NCI-H460 (cell line): ENCODE measurements around the gene PDIA4. TPM values are rescaled to one million over a fixed set of nuclear protein-coding genes. Genes with fewer than 3 reads are reported as not detected.
"Not testable (repeated sequence)": the region's sequence is repeated elsewhere in the genome, so short reads cannot be mapped to it uniquely, and the experiment has no call there.

Experiments used
- DNase-seq: peaks from one replicate; pipeline ENCODE4 v3.0.0-alpha.2; 2016; ENCODE audit warnings: low read depth; ENCODE audit errors: extremely low read depth
- total RNA-seq: library from RNA; depleted of rRNA; stranded (reverse); fragments of >200 nt; shearing (Covaris generic); gene quantifications from 2 replicates; pipeline ENCODE4 v1.2.3, GENCODE V29; 2014

The PDIA4 gene
- total RNA-seq, 1 experiment from 2014 or later, result 264 TPM

DNA sequence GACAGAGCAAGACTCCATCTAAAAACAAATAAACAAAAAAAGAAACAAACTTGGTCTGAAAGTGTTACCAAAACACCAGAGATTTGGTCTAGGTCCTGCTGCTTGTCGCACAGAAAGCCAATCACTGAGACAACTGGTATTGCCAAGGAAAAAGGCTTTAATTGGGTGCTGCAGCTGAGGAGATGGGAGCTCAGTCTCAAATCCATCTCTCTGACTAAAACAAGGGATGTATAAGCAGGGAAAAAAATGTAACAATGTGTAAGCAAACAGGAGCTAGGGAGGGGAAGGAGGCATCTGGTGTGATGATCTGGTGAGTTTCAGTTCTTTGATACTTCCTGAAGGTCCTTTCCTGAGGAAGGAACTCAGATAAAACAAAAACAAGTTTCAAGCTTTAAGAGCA, 8.4 kb upstream of the PDIA4 start:
- DNase-seq, result no peak

DNA sequence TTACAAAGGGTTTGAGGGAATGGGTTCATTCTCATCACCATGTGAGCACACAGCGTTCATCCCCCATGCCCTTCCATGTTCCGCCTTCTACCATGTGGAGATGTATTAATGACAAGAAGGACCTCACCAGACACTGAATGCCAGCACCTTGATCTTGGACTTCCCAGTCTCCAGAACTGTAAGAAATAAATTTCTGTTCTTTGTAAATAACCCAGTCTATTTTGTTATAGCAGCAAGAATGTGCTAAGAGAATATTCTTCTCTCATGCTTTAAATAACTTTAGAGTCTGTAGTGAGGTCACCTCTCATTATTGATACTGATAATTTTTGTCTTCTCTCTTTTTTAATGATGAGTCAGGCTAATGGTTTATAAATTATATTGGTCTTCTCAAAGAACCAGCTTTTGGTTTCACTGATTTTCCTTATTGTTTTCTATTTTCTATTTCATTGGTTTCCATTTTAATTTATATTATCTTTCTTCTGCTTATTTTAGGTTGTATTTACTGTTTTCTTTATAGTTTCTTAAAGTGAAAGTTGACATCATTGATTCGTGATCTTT, 3.1 kb upstream of the PDIA4 start:
- DNase-seq, result no peak

DNA sequence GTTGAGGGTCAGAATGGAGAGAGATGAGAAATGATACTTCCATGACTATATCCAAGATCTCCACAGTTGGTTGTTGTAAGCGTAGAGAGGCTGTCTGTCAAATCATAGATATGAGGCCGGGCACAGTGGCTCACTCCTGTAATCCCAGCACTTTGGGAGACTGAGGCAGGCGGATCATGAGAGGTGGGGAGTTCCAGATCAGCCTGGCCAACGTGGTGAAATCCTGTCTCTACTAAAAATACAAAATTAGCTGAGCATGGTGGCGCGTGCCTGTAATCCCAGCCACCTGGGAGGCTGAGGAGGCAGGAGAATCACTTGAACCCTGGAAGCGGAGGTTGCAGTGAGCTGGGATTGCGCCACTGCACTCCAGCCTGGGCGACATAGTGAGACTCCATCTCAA, 2.1 kb upstream of the PDIA4 start:
- not testable (repeated sequence) for DNase-seq

DNA sequence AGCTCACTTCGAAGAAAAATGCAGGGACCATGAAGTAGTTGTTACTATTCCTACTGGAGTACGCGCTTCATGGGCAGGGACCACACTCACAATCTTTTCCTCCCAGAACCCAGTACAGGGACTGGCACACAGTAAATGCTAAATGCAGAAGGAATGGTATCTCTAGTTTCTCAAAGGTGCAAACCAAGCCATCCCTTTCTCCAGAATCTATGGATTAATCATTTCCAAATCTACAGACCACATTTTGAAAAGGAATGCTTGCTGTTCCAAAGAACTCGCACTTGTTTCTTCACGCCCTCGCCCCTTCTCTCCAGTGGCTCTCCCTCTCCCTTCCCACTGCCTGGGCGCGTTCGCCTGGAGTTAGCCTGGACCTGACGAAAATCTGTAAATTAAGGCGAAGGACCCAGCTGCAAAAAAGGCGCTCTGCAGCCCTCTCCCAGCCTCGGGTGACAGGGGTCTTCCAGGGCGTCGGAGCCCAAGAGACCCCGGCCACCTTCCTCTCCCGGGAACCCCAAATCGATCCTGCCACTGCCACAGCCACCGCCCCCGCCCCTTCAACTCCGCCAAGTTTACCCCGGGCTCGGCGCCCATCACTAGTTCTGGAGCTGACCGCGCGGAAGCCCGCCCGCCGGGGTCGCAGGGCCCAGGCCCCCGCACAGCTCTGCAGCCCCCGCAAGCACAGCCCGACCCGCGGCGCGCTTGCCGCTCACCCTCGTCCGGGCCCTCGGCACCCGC, 527 bp downstream of the PDIA4 start:
- no peak for DNase-seq

DNA sequence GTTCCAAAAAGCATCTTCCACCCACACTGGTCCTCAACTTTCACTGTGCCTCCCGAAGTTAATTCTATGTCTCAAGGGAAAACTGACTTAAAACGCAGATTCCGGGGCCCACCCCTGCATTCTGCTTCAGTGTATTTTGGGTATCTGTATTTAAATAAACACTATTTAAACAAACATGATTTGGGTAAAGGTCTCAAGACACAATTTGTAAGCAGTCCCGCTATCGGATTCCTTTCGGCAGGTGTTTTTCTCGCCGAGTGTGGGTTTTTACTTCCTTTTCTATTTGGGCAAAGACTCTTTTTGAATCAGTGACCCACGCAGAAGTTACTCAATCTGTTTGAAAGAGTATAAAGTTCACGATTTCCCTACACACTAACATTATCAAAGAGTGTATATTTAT, 1.2 kb downstream of the PDIA4 start:
- DNase-seq, result no peak

DNA sequence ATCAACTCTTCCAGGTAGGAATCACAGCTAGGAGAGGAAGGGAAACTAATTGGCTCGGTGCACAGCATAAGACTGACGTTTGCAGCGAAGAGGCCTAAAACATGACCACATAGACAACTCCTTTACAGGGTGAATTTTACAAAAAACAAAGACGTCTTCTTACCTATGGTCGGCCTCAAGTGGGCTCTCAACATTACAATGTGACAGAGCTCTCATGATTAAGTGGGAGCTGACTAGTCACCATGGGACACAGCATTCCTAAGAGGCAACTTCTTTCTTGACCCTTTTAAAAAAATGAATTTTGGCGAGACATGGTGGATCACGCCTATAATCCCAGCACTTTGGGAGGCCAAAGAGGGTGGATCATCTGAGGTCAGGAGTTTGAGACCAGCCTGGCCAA, 4.6 kb downstream of the PDIA4 start:
- no peak for DNase-seq

DNA sequence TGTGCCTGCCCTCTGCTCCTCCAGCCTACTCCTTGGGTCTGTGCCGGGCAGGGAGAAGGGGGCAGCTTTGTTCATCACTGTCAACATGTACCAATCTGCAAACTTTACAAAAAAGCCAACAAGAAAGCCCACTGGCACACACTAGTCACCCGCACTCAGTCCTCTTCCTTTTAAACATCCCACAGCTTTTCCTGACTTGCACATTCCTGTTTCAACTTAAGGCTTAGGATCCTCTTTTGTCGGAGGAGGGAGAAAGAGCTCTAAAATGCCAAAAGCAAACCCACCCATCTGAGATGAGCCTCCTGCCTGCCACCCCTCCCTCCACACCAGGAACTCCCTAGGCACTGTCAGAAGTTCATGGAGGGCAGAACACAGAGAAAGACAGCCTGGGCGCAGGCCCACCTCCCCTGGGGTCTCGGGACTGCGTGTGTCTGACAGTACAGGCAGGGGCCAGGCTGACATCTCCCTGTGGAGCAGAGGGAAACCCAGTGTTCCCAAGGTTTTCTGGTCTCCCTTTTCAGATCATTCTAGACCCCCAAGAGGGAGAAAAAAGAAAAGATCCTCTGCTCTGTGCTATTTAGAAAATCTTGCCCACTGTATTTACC, 5.4 kb downstream of the PDIA4 start:
- no peak for DNase-seq

DNA sequence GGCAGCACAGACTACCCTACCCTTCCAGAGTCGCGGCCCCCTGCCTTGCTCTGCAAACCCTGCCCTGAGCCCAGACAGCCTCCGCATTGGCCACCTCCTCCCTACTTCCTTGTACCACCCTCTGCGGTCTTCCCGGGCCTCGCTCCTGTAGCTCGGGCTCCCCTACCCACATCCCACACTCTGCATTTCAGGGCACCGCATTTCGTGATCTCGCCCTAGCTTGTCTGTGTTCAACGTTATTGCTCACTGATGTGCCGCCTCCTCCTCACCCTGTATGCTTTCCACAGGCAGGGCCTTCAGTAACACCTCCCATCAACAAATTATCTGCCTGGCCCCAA, 6.6 kb downstream of the PDIA4 start:
- no peak for DNase-seq

DNA sequence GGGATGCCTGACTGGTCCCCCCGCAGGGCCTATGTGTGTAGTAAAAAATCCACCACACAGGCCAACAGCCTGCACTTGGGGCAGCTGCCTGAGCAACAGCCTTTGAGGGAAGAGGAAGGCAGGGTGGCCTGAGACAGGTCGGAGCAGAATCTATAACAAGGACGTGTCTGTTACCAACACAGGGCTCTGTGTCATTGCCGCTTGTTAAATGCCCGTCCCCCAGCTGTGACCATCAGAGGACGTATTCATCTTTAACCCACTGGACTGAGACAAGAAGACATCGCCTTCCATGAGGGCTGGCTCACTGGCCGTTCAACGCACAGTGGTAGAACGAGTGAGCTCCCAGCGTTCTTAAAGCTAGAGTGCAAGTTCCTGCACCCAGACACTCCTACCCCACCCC, 7.8 kb downstream of the PDIA4 start:
- DNase-seq, result no peak

DNA sequence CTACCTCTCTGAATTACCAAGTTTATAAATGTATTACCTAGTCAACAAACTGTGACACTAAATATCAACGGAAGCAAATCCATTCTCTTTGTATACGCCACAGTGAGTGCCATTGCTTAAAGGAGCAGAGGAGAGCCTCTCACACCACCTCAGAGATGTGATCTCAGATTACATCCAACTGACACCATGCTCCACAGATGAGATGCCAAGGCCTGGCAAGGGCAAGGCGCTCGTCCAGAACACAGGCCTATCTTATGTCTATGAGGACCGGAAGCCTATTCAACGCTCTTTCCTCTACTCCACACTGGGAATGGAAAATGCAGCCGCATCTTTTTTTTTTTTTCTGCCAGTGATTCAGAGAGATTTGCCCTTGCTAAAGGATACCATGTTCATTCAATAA, 11.4 kb downstream of the PDIA4 start:
- DNase-seq, result no peak

DNA sequence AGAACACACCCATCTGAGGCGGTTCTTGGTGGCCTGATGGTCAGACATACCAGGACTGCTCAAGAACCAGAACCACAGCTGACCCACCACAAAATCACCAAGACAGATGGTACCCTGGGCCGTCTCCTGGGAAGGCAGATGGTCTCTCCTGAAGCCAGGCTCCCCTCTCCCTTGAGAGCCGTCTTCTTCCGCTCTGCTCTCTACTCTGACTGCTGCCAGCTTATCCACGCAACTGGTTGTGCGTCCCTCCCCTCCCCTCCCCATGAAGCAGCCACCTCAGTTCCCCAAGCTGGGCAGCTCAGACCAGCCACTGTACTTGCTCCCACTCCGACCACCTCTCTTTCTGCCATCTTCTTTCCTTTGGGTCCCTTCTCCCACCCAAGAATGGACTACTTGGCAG, 14.0 kb downstream of the PDIA4 start:
- DNase-seq, result no peak

DNA sequence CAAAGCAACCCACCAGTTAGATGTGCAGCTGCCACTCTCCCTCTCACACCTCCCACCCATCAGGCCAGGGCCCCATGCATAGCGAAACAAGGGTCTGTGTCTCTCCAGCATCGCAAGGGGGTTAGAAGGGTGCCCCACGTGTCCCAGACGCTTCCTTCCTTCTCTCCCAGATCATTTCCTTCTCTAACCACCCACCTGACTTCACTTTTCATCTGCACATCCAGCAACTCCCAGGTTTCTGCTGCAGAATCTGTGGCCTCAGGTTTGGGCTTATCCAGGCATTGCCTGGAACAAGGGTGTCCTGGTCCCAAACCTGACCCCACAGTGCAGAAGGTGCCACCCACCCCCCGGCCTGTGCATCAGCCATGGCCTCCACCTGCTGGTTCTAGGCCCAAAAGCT, 14.4 kb downstream of the PDIA4 start:
- no peak for DNase-seq

DNA sequence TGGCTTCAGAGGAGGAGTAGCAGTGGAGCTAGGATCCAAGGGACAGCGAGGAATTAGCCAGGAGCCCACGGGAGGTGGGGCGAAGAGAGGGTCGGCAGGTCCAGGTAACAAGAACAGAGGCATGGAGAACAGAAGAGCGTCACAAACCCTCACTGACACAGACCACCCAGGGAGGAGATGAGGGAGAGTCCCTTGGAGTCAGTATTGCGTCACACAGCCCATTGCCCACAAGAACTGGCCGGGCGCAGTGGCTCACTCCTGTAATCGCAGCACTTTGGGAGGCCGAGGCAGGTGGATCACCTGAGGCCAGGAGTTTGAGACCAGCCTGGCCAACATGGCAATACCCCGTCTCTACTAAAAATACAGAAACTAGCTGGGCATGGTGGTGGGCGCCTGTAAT, 15.6 kb downstream of the PDIA4 start:
- DNase-seq, result not testable (repeated sequence)

DNA sequence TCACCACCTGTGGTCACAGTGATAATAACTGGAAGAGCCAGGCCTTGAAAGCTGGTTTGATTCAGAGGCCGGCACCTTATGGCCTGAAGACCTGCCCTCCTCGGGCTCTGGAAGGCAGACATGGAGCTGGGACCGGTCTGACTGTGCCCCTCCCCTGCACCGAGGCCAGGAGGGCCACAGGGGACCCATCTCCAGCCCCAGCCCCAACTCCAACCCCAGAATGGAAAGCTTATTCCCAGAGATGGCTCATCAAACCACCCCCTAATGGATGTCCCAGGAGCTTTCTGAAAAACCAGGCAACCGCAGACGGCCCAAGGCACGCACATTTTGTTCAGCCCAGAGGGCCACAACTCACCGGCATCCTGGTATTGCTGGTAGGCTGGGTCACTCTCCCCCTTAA, 16.8 kb downstream of the PDIA4 start:
- DNase-seq, result no peak

DNA sequence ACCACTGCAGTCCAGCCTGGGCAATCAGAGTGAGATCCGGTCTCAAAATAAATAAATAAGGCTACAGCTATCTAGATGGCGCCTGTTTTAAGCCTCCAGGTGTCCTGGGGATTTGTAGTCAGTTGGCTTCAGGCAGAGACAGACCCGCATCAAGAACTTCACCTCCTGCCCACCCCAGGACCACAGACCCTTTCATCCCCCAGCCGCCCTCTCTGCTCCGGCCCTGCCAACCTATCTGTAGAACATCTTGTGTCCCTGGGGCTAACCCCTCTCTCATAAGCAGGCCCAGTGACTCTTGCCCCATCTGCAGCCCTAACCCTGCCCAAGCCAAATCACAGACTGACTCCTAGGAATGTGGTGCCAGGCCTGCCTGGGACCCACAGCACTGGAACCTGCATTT, 17.9 kb downstream of the PDIA4 start:
- no peak for DNase-seq

DNA sequence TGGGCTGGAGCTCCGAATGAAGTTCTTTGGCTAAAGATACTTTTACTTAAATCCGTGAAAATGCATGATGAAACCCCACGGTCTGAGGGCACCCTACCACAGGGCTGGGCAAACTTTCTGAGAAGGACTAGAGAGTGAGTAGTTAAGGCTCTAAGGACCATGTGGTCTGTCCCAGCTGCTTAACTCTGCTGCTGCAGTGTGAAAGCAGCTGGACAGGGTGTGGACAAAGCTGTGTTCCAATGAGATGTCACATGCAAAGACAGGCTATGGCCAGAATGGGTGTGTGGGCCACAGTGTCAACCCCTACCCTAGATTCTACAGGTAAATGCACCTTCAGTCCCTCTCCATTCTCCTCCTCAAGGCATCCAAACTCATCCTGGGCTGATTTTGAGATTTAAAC, 18.8 kb downstream of the PDIA4 start:
- no peak for DNase-seq

DNA sequence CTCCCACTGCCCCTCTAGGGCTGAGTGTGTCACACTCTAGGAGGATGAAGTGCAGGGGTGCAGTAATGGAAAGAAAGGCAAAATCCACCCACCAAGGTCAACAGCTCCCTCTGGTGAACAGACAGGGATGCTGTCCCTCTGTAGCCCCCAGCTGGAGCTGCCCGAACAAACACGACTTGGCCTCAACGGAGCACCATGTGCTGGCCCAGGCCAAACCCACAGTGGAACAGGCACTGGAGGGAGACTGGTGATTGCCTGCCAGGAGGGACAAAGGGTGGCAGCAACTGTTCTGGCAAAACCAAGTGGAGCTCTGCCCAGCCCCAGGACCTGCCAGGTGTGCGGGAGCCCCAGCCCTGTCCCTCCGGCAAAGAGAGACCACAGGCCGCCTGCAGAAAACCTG, 20.7 kb downstream of the PDIA4 start:
- no peak for DNase-seq

DNA sequence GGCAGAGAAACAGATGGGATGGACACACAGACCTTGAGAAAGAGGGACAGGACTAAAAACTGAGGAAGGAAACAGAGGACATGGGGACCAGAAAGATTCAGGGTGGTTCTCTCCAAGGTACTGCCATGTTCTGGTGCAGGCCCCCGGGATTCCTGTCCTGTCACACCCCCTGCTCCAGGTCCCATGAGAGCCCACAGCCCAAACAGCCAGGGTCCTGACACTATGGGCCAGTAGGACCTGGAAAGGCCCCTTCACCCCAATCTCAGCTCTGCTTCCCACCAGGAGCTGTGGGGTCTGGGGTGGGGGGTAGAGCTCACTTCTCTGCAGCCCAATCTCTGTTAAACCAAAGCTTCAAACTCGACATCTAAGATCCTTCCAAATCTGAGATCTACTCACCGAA, 21.2 kb downstream of the PDIA4 start:
- DNase-seq, result no peak

DNA sequence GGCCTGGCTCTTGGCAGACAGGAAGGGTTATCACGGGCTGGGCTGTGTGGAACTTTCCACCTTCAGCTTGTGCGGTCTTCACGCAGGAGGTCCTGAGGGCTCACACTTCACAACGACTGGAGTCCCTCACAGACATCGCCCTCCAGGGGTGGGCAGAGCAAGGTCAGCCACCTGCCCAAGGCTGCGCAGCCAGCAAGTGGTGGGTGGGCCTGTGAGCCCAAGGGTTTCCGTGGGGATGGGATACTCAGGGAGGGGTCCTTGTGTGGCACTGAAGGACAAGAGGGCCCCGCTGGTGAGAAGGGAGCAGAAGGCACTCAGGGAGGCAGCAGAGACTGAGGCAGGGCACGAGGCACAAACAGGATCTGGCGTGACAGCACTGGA, 22.0 kb downstream of the PDIA4 start:
- no peak for DNase-seq

DNA sequence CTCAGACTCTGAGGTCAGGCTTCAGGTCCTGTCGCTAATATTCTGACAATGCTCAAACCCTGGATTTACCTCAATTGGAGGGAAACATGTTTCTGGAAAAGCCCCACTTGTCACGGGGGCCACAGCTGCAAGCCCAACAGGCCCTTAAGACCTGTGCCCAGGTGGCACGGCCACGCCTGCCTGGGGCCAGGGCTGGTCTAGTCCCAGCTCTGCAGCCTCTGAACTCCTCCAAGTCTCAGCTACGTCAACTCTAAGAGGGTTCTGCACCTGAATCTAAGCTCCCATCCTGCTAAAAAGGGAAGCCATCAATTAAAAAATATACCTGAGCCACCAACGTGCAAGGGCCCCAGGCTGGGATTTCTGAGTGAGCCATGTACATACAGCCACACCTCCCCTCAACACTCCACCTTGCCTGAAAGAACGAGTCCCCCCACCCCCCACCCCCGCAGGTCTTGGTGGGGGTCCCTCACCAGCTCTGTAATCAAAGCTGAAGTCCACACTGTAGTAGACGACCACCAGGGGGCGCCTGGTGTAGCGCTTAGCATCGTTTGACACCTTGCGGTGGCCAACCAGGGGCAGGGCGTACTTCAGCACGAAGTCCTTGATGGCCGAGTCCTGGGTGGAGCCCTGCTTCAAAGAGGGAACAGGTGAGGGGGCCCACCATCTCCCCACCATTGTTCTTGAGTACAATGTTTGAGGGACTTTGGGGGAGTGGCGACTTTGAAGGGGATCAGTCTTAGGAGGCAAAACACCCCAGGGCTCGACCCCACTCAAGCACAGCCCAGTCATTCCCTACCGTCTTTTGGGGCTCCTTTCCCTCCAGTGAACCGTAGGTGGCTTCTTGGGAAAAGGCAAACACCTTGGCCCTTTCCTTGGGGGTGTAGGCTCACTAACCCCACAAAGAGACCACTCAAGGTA, 22.6 kb downstream of the PDIA4 start:
- DNase-seq, result peak; percentile 56
